NCI-H1092 treated with DMSO at 0.1 percent for 48 hours (cell line): Measurements from ENCODE around the gene LZTR1.

ENCODE experiments used
- DNase-seq: peaks from one replicate; lab custom pipeline; 2025; lab: John Stamatoyannopoulos, UW

LZTR1 gene

DNA sequence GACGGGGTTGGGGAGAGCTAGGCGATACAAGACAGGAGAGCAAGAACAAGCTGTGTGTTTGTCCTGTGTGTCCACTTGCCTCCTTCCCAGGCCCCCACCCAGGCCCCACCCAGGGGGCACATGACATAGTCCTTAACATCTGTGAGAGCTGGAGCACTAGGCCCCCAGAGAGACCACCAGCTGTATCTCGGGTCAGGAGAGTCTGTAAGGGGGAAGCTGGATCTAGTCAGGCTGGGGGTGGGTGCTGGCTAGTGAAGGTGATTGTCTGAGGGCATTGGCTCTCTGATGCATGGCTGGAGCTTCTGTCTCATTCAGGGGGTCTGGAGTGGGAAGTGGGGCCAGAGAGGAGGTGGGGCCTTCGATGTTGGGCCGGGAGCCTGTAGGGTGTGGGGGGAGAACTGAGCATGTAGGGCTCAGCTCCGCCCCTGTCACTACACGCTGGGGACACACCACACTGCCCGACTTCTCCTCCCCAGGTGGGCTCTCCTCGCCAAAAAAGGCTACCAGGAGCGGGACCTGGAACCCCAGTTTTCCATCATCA is 33.4 kb downstream of the LZTR1 start:
- no peak for DNase-seq

DNA sequence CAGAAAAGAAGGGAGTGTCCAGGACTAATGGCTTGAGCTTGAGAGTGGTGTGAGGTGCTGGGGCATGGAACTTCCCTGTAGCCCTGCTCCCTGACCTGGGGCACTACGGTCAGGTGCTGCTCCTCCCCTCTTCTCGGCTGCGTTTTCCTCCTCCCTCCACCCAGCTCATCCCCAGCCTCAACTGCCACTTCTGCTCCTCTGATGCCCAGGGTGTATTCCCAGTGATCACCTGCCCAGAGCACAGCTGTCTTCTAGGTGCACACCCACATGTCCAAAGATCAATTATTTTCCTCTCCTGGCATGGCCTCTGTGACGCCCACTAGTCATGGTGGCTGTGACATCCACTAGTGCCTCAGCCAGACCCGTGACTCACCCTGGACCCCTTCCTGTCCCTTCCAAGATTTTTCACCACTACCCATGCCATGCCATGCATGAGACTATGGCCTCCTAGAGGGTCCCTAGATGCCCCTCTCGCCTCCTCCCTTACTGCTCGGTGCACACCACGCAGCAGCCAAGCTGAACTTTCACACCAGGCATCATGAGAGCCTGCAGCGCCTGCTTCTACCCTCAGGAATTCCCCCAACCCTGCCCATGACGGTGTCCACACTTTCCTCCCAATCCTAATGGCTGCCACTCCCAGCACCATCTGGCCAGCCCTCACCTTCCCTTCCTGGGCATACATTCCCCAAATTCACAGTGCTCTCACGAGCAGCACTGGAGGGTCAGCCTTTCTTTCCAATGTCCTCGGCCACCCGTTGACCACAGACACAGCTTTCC is 34.7 kb downstream of the LZTR1 start:
- DNase-seq, result no peak

- no peak for DNase-seq
Measured at GRCh38 chr22:21018314-21018713, 36.2 kb downstream of the LZTR1 start.

DNA sequence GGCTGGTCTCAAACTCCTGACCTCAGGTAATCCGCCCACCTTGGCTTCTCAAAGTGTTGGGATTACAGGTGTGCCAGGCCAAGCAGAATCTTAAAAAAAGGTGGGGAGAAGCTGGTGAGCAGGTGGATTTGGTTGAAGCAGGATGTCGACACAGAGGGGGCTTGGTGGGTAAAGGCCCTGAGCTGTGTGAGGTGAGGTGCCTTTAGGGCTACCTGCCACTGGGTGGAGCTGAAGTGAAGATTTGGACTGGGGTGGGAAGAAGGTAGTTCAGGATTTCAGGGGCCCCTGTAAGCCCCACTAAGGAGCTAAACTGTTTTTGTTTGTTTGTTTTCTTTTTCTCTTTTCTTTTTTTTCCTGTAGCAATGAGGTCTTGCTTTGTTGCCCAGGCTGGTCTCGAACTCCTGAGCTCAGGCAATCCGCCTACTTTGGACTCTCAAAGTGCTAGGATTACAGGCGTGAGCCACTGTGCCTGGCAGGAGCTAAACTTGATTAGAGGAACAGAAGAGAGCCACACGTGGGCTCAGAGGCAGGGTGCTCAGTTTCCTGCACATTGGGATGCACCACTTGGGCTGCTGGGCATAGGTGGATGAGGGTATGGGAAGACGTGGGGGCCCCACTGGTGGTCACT is 38.8 kb downstream of the LZTR1 start:
- DNase-seq, result peak; percentile 27

- DNase-seq, result no peak
Measured at GRCh38 chr22:21022507-21022906, 40.4 kb downstream of the LZTR1 start.

- DNase-seq, result no peak
Measured at GRCh38 chr22:21022955-21023614, 41.0 kb downstream of the LZTR1 start.

DNA sequence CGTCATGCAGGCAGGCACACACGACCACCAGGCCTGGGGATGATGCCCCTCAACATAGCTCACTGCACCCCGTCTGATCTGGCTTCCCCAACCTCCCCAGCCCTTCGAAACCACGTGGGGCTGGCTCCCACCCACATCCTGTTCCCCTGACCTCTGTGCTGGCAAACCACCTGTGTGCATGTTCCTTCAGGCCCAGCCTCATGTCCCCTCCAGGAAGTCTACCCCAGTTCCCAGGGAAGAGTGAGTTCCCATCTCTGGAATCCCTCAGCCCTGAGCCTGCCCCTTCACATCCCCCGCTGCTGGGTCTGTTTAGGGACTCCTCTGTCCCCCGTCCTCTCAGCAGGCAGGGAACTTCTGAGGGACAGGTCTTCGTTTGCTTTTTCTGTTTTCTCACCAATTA is 43.2 kb downstream of the LZTR1 start:
- DNase-seq, result no peak

- no peak for DNase-seq
Measured at GRCh38 chr22:21025763-21026755, 44.0 kb downstream of the LZTR1 start.

DNA sequence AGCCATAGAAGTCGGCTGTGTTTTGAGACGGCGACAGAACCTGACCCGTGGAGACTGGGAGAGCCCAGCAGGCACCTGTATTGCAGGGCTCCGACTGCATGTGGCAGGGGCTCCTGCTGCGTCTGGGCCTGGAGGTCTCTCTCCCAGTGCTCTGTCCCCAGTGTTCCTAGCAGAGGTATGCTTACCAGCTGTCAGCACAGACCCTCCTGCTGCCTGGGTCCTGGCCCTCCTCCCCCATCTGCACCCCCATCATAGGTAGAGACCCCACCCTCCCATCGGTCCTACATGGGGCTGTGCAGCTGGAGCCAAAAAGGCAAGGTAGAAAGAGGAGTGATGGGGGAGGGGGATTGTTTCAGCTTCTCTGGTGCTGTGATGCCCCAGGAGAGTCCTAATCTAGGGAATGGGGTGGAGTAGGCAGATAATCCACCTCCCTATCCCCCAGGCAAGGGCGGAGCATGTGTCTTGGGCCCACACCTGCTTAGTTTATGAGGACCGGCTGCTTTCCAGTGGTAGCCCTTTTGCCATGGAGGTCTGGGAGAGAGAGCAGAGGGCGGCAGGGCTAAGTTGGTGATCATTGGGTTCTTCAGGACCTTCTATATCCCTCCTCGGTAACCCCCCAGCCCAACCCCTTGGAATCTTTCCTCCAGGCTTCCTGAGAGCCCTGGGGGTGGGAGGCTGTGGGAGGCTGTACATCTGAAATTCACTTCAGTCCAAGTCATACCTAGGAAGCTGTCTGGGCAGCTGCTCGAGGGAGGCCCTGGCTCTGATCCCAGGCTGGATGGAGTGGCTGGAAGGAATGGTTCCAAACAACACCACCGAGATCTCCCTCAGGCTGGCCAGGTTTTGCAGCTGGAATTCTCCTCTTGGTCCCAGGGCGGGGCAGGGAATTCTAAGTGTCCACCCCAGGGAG is 44.9 kb downstream of the LZTR1 start:
- peak; percentile 67 for DNase-seq

DNA sequence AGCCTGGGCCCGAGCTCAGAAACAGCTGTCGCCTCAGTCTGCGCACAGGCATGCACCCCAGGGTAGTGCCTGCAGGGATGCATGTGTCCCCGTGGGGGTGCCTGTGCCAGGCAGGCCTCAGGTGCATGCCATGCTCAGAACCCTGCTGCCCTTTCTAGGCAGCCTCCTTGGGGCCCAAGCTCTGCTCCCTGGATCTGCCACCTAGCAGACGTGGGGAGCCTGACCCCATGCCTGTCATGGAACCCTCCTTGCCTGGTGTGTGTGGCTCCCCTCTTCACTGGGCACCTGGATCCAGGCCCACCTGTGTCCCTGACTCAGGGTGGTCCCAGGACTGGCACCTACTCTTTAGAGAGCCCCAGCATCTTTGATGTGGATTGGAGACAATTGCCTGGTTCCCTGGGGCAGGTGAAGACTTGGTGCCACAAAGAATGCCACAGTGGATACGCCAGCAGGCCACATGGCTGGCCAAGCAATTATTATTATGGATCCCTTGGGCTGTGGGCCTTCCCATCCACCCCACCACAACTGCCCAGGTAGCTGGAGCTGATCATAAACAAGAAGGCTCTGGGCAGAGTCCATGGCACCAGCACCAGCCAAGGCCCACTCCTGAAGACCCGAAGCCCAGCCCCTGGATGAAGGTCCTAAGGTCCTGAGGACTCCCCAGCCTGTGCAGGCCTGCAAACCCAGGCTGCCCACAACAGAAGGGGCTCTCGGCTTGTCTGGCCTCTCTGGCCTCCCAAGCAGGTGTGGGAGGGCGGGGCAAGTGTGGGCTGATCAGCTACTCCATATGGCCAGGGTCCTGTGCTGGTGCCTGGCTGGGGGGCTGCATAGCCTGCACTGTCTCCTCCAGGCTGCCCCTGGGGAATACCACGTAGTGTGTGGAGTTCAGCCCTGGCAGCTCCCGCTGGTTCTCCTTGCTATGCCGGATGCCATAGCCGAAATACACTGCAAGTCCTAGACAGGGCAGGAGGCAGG is 46.5 kb downstream of the LZTR1 start:
- DNase-seq, result no peak

DNA sequence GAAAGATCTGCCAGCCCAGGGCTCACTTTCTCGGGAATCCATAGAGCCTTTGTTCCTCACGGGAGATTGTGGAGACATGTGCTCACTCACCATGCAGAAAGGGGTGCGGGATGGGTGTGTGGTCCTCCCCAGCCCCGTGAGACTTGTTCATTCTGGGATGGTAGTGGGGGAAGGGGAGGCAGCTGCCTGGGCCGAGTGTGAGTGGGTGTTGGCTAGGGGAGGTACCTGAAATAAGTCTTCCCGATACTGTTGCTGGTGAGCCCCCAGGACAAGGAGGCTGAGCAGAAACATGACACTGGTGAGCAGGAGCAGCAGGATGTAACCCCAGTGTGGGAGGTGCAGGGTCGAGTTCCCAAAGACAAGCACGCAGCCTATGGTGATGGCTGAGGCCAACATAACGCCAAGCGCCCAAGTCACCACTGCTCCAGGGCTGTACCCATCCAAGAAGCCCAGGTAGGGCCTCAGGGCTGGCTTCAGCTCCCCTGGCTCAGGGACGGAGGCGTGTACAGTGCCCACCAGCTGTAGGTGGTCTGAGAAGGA is 47.5 kb downstream of the LZTR1 start:
- no peak for DNase-seq

DNA sequence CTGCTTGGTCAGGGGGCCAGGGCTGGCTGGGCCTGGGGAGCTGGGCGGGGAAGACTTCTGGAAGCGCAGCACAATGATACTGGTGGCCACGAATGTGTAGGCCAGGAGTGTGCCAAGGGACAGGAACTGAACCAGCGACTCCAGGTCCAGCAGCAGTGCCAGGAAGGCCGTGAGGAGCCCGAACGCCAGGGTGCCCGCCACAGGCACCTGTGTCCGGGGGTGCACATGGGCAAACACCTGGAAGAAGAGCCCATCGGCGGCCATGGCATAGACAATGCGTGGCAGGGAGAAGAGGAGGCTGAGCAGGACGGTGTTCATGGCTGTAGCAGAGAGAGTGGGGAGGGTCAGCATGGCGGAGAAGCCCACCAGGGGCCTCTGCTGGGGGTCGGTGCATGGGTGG is 47.9 kb downstream of the LZTR1 start:
- DNase-seq, result no peak

GRCh38 chr22:21030621-21031544 is 48.8 kb downstream of the LZTR1 start:
- DNase-seq, result no peak

GRCh38 chr22:21031545-21032036 is 49.5 kb downstream of the LZTR1 start:
- DNase-seq, result no peak

DNA sequence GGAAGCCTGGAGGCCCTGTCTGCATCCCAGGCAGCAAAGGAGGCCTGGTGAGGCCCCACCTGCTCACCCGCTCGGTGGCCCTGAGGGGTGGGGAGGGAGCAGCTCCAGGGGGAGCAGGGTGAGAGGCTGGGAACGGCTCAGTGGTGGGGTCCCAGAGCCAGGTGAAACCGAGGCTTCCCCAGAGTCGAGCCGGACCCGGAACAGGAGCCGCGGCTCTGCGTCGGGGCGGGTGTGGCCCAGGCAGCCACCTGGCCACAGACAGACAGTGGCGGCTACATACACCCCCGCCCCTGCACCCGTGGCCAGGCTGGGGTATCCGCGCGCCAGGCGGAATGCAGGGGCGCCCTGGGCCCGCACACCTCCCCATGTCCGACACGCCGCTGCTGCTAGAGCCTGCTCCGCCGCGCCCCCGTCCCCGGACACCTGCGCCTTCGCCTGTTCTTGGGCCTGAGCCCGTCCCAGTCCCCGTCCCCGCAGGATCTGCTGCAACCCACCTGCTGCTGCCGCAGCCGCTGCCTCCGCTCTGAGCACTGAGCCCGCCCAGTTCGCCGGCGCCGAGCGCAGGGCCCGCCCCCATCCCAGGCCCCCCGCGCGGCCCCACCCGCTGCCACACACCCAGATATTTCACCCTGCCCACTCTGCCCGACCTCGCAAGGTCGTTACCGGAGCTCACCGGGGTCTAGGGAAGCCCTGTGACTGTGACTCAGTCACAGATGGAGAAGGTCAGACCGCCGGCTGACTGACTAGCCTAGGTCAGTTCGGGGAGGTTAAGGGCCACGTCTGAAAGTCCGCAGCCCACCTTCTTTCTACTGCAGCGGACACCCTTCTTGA is 50.2 kb downstream of the LZTR1 start, which contains the start of gene SLC7A4:
Gene SLC7A4, minus strand, starts transcription at position 525 of the 831 bp plus-strand sequence. CDS start 749 bp downstream, outside the sequence.
- DNase-seq, result peak; percentile 16

GRCh38 chr22:21032868-21033688 is 51.0 kb downstream of the LZTR1 start:
- DNase-seq, result no peak
